GF-D8 (cell line): Measurements from ENCODE around the gene LRRC38.

ENCODE experiments used
- DNase-seq: peaks from one replicate; lab custom pipeline; 2025; lab: John Stamatoyannopoulos, UW

The LRRC38 gene

GRCh38 chr1:13517193-13517812, 3.5 kb upstream of the LRRC38 start:
- DNase-seq, result no peak

GRCh38 chr1:13516606-13517005, 2.8 kb upstream of the LRRC38 start:
- DNase-seq, result no peak

GRCh38 chr1:13514821-13515220, 1.0 kb upstream of the LRRC38 start:
- no peak for DNase-seq

GRCh38 chr1:13513063-13513894, 524 bp downstream of the LRRC38 start:
- DNase-seq, result no peak

- DNase-seq, result no peak
Measured at GRCh38 chr1:13512472-13512871, 1.3 kb downstream of the LRRC38 start.

GRCh38 chr1:13510499-13510898, 3.3 kb downstream of the LRRC38 start:
- no peak for DNase-seq

GRCh38 chr1:13507075-13507474, 6.7 kb downstream of the LRRC38 start:
- no peak for DNase-seq

GRCh38 chr1:13505020-13505419, 8.8 kb downstream of the LRRC38 start:
- DNase-seq, result no peak

- no peak for DNase-seq
Measured at GRCh38 chr1:13500806-13501205, 13.0 kb downstream of the LRRC38 start.

- DNase-seq, result no peak
Measured at GRCh38 chr1:13499422-13499821, 14.4 kb downstream of the LRRC38 start.

- peak; percentile 50 for DNase-seq
Measured at GRCh38 chr1:13498553-13498952, 15.2 kb downstream of the LRRC38 start.

- DNase-seq, result no peak
Measured at GRCh38 chr1:13495186-13495585, 18.6 kb downstream of the LRRC38 start.

- DNase-seq, result no peak
Measured at GRCh38 chr1:13494712-13495111, 19.1 kb downstream of the LRRC38 start.

- DNase-seq, result peak; percentile 17
Measured at GRCh38 chr1:13494025-13494424, 19.8 kb downstream of the LRRC38 start.

- no peak for DNase-seq
Measured at GRCh38 chr1:13492711-13493110, 21.1 kb downstream of the LRRC38 start.

- DNase-seq, result no peak
Measured at GRCh38 chr1:13487957-13488356, 25.8 kb downstream of the LRRC38 start.

- DNase-seq, result no peak
Measured at GRCh38 chr1:13487143-13487868, 26.5 kb downstream of the LRRC38 start.

GRCh38 chr1:13483946-13484345, 29.9 kb downstream of the LRRC38 start:
- no peak for DNase-seq

- DNase-seq, result no peak
Measured at GRCh38 chr1:13482600-13482999, 31.2 kb downstream of the LRRC38 start.

GRCh38 chr1:13479171-13479856, 34.5 kb downstream of the LRRC38 start:
- no peak for DNase-seq

GRCh38 chr1:13478692-13479091, 35.1 kb downstream of the LRRC38 start:
- no peak for DNase-seq

- no peak for DNase-seq
Measured at GRCh38 chr1:13469343-13469742, 44.5 kb downstream of the LRRC38 start.
